ENCODE data around the gene ZMYND8. TPM values are rescaled to one million over a fixed set of nuclear protein-coding genes. Genes with fewer than 3 reads are reported as not detected.

The ZMYND8 gene
- total and polyA plus RNA-seq, 2 donors (not counting 3 experiments of a cell fraction or from before 2014, with no cell fraction given): 30.6 to 75.2 TPM

DNA sequence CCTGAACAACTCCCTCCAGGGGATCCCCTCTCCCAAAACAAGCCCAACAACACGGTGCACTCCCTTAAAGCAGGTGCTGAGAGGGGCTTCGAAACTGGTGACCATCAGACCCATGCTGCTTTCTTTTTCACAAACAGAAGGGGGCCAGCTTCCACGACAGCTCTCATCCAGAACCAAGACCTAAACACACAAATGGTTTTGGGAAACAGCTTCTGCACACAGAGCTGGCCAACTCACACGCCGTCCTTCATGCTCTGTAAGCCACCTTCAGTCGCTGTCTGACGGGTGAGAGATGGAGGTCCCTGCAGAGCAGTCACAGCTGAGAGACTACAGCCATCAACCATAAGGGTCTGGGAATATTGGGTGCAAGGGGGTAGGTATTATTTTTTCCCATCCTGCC lies 76.3 kb downstream of the ZMYND8 start:
- Histone ChIP-seq H3K4me3 (replicated peaks in 1 of 3; ENCODE audit: insufficient read depth in 1 of 3, low read depth in 1 of 3, low read length in 3 of 3) (no peak overlapping the region), H3K79me2 (ENCODE audit: control insufficient read depth, insufficient read depth, low read length) (peaks cover 15% of the 10 kb centered on the region), H2AFZ (ENCODE audit: low read depth, low read length) (no peak overlapping the region), H3K9me3 (replicated peaks; ENCODE audit: control insufficient read depth, insufficient read depth, low read length) (no peaks in the 10 kb centered on the region), H3K36me3 (ENCODE audit: control insufficient read depth in 2 of 2, extremely low read depth in 1 of 2, insufficient read depth in 2 of 2, low read length in 2 of 2) (peaks cover 14 to 39% of the 10 kb centered on the region in 2 experiments), H3K27me3 (ENCODE audit: control insufficient read depth in 2 of 2, insufficient read depth in 2 of 2, low read length in 2 of 2) (no peaks in the 10 kb centered on the region), H3K27ac (ENCODE audit: insufficient read depth, low read depth, low read length) (no peak overlapping the region), H4K20me1 (replicated peaks; ENCODE audit: control insufficient read depth, extremely low read depth, insufficient read depth, low read length) (no peaks in the 10 kb centered on the region), H3K4me1 (ENCODE audit: control insufficient read depth, extremely low read depth, insufficient read depth, low read length) (peaks cover 19% of the 10 kb centered on the region), H3K4me2 (ENCODE audit: insufficient read depth, low read length) (no peak overlapping the region), H3K9ac (replicated peaks; ENCODE audit: extremely low read depth, insufficient read depth, low read length) (no peak overlapping the region), H3K9me1 (replicated peaks; ENCODE audit: control insufficient read depth, extremely low read depth, insufficient read depth, low read length) (no peaks in the 10 kb centered on the region)
- dilution Hi-C loops (cut with MboI; ENCODE audit: extremely low pct_ligation_motif_present, low sequenced_read_pairs): no loop called here
- no TSS peak for BruUV-seq (replicated peaks)
- ChIA-PET POLR2A (interaction anchor here (0.9 kb wide), 1 partner anchor 21 kb away, joined by 3 read pairs; no protein-coding TSS in a partner anchor), CTCF (interaction anchor here (0.5 to 9.2 kb wide), 5 partner anchors 8 to 103 kb away, joined by 3 to 110 read pairs (median 4); no protein-coding TSS in a partner anchor)
- DNase-seq (ENCODE audit: low read depth, low spot score): no peak
- no peak for FAIRE-seq
- intact Hi-C loops (cut with micrococcal nuclease): no loop called here
- no peak for TF ChIP-seq EZH2 (IDR thresholded peaks at IDR 0.05; ENCODE audit: borderline replicate concordance, low read depth, low read length, severe bottlenecking)
- TF ChIP-seq FOS (IDR thresholded peaks at IDR 0.05; ENCODE audit: borderline replicate concordance, insufficient read depth, low read length): no peak
- TF ChIP-seq POLR2A (IDR thresholded peaks at IDR 0.05; ENCODE audit: low read depth, low read length): no peak
- TF ChIP-seq JUN (IDR thresholded peaks at IDR 0.05; ENCODE audit: borderline replicate concordance, insufficient read depth, insufficient read length, low read depth): no peak
- TF ChIP-seq, protein P1, sequence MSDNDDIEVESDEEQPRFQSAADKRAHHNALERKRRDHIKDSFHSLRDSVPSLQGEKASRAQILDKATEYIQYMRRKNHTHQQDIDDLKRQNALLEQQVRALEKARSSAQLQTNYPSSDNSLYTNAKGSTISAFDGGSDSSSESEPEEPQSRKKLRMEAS (IDR thresholded peaks at IDR 0.05; ENCODE audit: insufficient read depth, insufficient read length): no peak
- TF ChIP-seq, protein P2, sequence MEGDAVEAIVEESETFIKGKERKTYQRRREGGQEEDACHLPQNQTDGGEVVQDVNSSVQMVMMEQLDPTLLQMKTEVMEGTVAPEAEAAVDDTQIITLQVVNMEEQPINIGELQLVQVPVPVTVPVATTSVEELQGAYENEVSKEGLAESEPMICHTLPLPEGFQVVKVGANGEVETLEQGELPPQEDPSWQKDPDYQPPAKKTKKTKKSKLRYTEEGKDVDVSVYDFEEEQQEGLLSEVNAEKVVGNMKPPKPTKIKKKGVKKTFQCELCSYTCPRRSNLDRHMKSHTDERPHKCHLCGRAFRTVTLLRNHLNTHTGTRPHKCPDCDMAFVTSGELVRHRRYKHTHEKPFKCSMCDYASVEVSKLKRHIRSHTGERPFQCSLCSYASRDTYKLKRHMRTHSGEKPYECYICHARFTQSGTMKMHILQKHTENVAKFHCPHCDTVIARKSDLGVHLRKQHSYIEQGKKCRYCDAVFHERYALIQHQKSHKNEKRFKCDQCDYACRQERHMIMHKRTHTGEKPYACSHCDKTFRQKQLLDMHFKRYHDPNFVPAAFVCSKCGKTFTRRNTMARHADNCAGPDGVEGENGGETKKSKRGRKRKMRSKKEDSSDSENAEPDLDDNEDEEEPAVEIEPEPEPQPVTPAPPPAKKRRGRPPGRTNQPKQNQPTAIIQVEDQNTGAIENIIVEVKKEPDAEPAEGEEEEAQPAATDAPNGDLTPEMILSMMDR (IDR thresholded peaks at IDR 0.05; ENCODE audit: extremely low read depth in 1 of 2, insufficient read depth in 1 of 2, low read depth in 1 of 2, low read length in 2 of 2): no peak
- no peak for TF ChIP-seq MYC (IDR thresholded peaks at IDR 0.05; ENCODE audit: low read depth, low read length)
- TF ChIP-seq POLR2AphosphoS5 (IDR thresholded peaks at IDR 0.05; ENCODE audit: insufficient read depth, low read depth, low read length): no peak
- TF ChIP-seq GATA2 (IDR thresholded peaks at IDR 0.05; ENCODE audit: insufficient read depth, insufficient read length, low read depth, low read length): no peak

All from endothelial cell of umbilical vein (primary cell).